Keratinocyte (primary cell): ENCODE measurements around the gene ACAP2. TPM values are rescaled to one million over a fixed set of nuclear protein-coding genes. Genes with fewer than 3 reads are reported as not detected.

Experiments
- DNase-seq: peaks from one replicate; pipeline ENCODE4 v3.0.0-alpha.2; 2011; ENCODE audit warnings: low read depth, missing footprints, low spot score
- FAIRE-seq: peaks from 2 replicates; lab custom pipeline; 2011; peaks lifted over from hg19 to GRCh38; lab: Jason Lieb, UNC
- H2AFZ ChIP-seq: 2 replicates; pipeline ENCODE4 v1.6.0; 2012; ENCODE audit warnings: low read length, control low read depth, inconsistent platforms; ENCODE audit not compliant: control insufficient read depth
- H3K27ac ChIP-seq: 2 replicates; pipeline ENCODE4 v1.5.1; 2011; ENCODE audit warnings: low read length; ENCODE audit not compliant: control insufficient read depth, insufficient read depth
- H3K27me3 ChIP-seq: 3 replicates; pipeline ENCODE4 v1.6.0; 2011; ENCODE audit warnings: low read length; ENCODE audit not compliant: control insufficient read depth, insufficient read depth; ENCODE audit errors: extremely low read depth
- H3K36me3 ChIP-seq, 2 experiments: 2 replicates in 1 of 2; 3 replicates in 1 of 2; pipeline ENCODE4 v1.5.1; 2011; ENCODE audit warnings: low read length in 2 of 2, mild to moderate bottlenecking in 1 of 2; ENCODE audit not compliant: control insufficient read depth in 2 of 2, insufficient read depth in 2 of 2; ENCODE audit errors: extremely low read depth in 1 of 2
- H3K4me1 ChIP-seq: 3 replicates; pipeline ENCODE4 v1.5.1; 2011; ENCODE audit warnings: low read length; ENCODE audit not compliant: control insufficient read depth, insufficient read depth; ENCODE audit errors: extremely low read depth
- H3K4me2 ChIP-seq: 3 replicates; pipeline ENCODE4 v1.6.0; 2011; ENCODE audit warnings: low read depth, low read length; ENCODE audit not compliant: control insufficient read depth, insufficient read depth; ENCODE audit errors: extremely low read depth
- H3K4me3 ChIP-seq, 3 experiments: fragments of 200-600 bp in 1 of 3; sonication (generic) in 1 of 3; 2 replicates in 2 of 3; 3 replicates in 1 of 3; pipeline ENCODE4 v1.5.1; 2011 to 2016; ENCODE audit warnings: low read length in 3 of 3, mild to moderate bottlenecking in 3 of 3, control low read depth in 2 of 3, inconsistent platforms in 1 of 3, low read depth in 1 of 3, mixed read lengths in 1 of 3, mixed run types in 1 of 3, moderate library complexity in 1 of 3; ENCODE audit not compliant: control insufficient read depth in 2 of 3, insufficient read depth in 2 of 3; ENCODE audit errors: extremely low read depth in 1 of 3
- H3K79me2 ChIP-seq: 2 replicates; pipeline ENCODE4 v1.6.0; 2012; ENCODE audit warnings: low read length; ENCODE audit not compliant: control insufficient read depth, insufficient read depth
- H3K9ac ChIP-seq: 3 replicates; pipeline ENCODE4 v1.6.0; 2011; ENCODE audit warnings: low read length; ENCODE audit not compliant: control insufficient read depth, insufficient read depth; ENCODE audit errors: extremely low read depth
- H3K9me1 ChIP-seq: 3 replicates; pipeline ENCODE4 v1.6.0; 2011; ENCODE audit warnings: low read length; ENCODE audit not compliant: control insufficient read depth, insufficient read depth; ENCODE audit errors: extremely low read depth
- H3K9me3 ChIP-seq: 2 replicates; pipeline ENCODE4 v1.5.1; 2012; ENCODE audit warnings: low read depth, low read length; ENCODE audit not compliant: control insufficient read depth
- H4K20me1 ChIP-seq: 3 replicates; pipeline ENCODE4 v1.6.0; 2011; ENCODE audit warnings: low read length; ENCODE audit not compliant: control insufficient read depth, insufficient read depth; ENCODE audit errors: extremely low read depth
- EZH2 ChIP-seq: IDR thresholded peaks from one replicate; pipeline ENCODE4 v1.6.1; 2012; ENCODE audit warnings: inconsistent platforms, mild to moderate bottlenecking, low read length, moderate library complexity
- dilution Hi-C: fragments of 300-500 bp; cut with MboI; formaldehyde crosslinking; loops from one replicate; pipeline ENCODE4 v1.7.0; 2020; ENCODE audit warnings: low sequenced_read_pairs; ENCODE audit not compliant: extremely low pct_ligation_motif_present
- polyA plus RNA-seq, 5 experiments: library from polyadenylated mRNA; depleted of rRNA in 3 of 5; stranded (reverse) in 3 of 5; stranded (forward) in 1 of 5; unstranded in 1 of 5; fragments of >200 nt; gene quantifications; 1 replicate in 1 of 5; 2 replicates in 3 of 5; 3 replicates in 1 of 5; pipeline versions ENCODE4 v1.2.1 to v1.2.3, GENCODE V29; 2011 to 2012; ENCODE audit warnings: missing spikeins in 2 of 5, low read depth in 1 of 5, low replicate concordance in 1 of 5
- TF ChIP-seq, protein P1 (sequence below), 3 experiments: IDR thresholded peaks in 1 of 3; conservative IDR thresholded peaks in 1 of 3; optimal IDR thresholded peaks in 1 of 3; 2 replicates in 2 of 3; 3 replicates in 1 of 3; pipeline versions ENCODE3 to v1.5.1; 2011; ENCODE audit warnings: low read length in 3 of 3, mild to moderate bottlenecking in 3 of 3, moderate library complexity in 2 of 3, control low read depth in 1 of 3, inconsistent platforms in 1 of 3; ENCODE audit not compliant: insufficient read depth in 2 of 3; ENCODE audit errors: extremely low read depth in 1 of 3

ACAP2 gene
- polyA plus RNA-seq, 1 donor (not counting 4 experiments of a cell fraction or from before 2014, with no cell fraction given), result 23.5 TPM

DNA sequence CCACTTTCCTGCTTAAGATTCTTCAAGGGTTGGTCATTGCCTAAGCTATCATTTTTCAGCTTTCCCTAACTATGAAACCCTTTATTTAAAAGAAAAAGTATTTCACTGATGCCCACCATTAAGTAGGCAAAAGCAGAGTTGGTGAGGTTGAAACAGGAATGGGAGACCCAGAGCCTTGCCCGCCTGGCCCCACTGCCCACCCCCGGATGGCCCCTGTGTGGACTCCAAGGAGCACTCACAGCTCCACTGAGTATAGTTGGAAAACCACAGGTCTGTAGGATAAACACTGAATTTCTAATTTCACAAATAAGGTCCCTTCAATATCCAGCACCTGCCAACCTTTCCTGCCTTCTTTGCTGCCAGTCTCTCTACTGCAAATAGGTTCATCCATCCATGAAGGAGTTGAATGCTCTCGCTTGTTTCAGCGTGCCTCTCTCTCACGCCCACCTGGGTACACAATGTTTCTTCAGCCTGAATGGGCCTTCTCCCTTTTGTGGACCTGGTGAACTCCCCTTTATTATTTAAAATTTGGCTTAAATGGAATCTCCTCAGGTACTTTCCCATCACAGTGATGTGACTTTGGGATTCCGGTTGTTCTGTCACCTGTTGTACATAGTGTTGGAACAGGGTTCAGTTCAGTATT, 8.7 kb upstream of the ACAP2 start:
- no peak for TF ChIP-seq EZH2
- TF ChIP-seq, protein P1, sequence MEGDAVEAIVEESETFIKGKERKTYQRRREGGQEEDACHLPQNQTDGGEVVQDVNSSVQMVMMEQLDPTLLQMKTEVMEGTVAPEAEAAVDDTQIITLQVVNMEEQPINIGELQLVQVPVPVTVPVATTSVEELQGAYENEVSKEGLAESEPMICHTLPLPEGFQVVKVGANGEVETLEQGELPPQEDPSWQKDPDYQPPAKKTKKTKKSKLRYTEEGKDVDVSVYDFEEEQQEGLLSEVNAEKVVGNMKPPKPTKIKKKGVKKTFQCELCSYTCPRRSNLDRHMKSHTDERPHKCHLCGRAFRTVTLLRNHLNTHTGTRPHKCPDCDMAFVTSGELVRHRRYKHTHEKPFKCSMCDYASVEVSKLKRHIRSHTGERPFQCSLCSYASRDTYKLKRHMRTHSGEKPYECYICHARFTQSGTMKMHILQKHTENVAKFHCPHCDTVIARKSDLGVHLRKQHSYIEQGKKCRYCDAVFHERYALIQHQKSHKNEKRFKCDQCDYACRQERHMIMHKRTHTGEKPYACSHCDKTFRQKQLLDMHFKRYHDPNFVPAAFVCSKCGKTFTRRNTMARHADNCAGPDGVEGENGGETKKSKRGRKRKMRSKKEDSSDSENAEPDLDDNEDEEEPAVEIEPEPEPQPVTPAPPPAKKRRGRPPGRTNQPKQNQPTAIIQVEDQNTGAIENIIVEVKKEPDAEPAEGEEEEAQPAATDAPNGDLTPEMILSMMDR (optimal IDR thresholded peaks at IDR 0.05 in 1 of 3, IDR thresholded peaks at IDR 0.05 in 1 of 3, conservative IDR thresholded peaks at IDR 0.05 in 1 of 3; ENCODE audit: extremely low read depth in 1 of 3, insufficient read depth in 2 of 3, low read length in 3 of 3), result no peak
- H3K9me1 ChIP-seq, result no peaks in the 10 kb centered on the region
- H3K36me3 ChIP-seq, result no peaks in the 10 kb centered on the region
- DNase-seq (no peak), FAIRE-seq (no peak)
- no peaks in the 10 kb centered on the region for H4K20me1 ChIP-seq
- no peaks in the 10 kb centered on the region for H3K4me1 ChIP-seq
- no peak overlapping the region for H3K27ac ChIP-seq
- no peak overlapping the region for H2AFZ ChIP-seq
- no peak overlapping the region for H3K4me3 ChIP-seq
- dilution Hi-C loops, result no loop called here
- no peaks in the 10 kb centered on the region for H3K9me3 ChIP-seq
- no peaks in the 10 kb centered on the region for H3K79me2 ChIP-seq
- no peak overlapping the region for H3K9ac ChIP-seq
- no peak overlapping the region for H3K4me2 ChIP-seq
- no peaks in the 10 kb centered on the region for H3K27me3 ChIP-seq

DNA sequence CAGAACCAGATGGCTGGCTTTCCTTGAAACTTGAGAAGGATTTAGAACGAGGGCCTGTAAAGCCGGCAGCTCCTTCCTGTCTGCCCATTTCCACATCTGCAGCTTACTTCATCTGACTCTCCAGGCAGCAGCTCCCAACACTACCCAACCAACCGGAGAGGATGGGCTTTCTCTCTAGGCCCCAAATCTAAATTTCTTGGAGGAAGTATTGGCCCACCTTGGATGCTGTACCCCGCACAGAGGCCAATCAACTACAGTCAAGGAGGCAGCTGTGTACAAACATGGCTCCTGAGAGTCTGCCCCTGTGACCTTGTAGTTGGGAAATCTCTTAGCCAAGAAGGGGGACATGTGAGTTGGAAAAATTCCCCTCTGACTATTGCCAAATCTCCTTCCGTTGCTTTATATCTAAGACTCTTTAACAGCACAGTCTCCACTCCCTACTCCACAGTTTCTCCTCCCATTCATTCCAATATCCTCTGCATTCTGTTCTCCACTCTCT, 8.0 kb upstream of the ACAP2 start:
- Histone ChIP-seq H3K79me2 (no peaks in the 10 kb centered on the region), H3K9me3 (no peaks in the 10 kb centered on the region), H3K27me3 (no peaks in the 10 kb centered on the region), H3K9me1 (no peaks in the 10 kb centered on the region), H3K9ac (no peak overlapping the region), H3K4me2 (no peak overlapping the region), H3K36me3 (no peaks in the 10 kb centered on the region), H3K4me3 (no peak overlapping the region), H2AFZ (no peak overlapping the region), H3K27ac (no peak overlapping the region), H3K4me1 (no peaks in the 10 kb centered on the region), H4K20me1 (no peaks in the 10 kb centered on the region)
- DNase-seq, result no peak
- TF ChIP-seq EZH2, result no peak
- TF ChIP-seq, protein P1 (optimal IDR thresholded peaks at IDR 0.05 in 1 of 3, IDR thresholded peaks at IDR 0.05 in 1 of 3, conservative IDR thresholded peaks at IDR 0.05 in 1 of 3; ENCODE audit: extremely low read depth in 1 of 3, insufficient read depth in 2 of 3, low read length in 3 of 3), result no peak
- no peak for FAIRE-seq
- dilution Hi-C loops, result no loop called here
